ENCODE results near the gene CYTH3. TPM values are rescaled to one million over a fixed set of nuclear protein-coding genes. Genes with fewer than 3 reads are reported as not detected.
"Not testable (repeated sequence)": the region's sequence is repeated elsewhere in the genome, so short reads cannot be mapped to it uniquely, and the experiment has no call there.

CYTH3 gene
- total and polyA plus RNA-seq, 2 experiments from 2014 or later: 34.2 to 47.1 TPM

DNA sequence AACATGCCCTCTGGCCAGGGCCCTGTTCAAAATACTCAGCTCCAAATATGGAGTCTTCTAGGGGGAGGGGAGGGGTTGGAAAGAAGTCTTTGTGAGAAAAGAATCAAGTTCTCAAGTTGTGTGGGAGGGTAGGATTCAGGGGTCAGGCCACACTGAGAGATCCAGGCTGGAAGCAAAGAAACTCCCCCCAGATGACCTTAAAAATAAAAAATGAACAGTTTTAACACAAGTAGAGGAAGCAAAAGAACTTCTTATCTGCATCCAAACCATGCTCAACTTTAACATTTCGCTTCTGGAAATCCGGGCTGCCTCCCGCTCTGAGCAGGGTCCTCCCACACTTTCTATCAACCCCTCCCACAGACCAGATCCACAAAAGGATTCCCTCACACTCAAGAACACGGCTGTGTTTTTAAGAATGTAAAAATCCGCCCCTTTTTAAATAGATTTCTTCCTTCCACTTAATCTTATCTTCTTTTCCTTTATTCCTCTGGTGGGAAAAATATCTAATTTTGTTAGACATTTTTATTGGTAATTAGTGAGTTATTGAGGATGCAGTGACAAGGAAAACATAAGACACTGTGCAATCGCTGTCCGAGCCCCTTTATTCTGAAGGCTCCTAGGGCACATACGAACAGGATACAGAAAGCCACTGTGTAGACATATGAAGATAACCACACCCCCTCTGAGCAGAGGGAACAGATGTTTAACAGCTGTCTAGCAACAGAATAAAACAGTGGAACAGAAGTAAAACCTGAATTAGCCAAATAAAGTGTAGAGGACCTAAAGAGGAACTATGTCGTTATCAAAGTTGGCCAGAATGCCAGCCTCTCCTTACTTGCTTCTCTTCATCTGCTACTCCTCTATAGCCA, 43.8 kb downstream of the CYTH3 start:
- H3F3A ChIP-seq (ENCODE audit: insufficient read depth): peaks cover 34% of the 10 kb centered on the region
- no peaks in the 10 kb centered on the region for H3K27me3 ChIP-seq (replicated peaks; ENCODE audit: insufficient read depth)
- H3K4me1 ChIP-seq (ENCODE audit: insufficient read depth): peaks cover 42% of the 10 kb centered on the region
- H3K36me3 ChIP-seq (ENCODE audit: low read depth): no peaks in the 10 kb centered on the region
- no peak overlapping the region for H2AFZ ChIP-seq
- peaks cover 99% of the 10 kb centered on the region for H3K79me2 ChIP-seq (ENCODE audit: insufficient read depth)
- peak overlapping the region; percentile 31 for H3K4me3 ChIP-seq
- peak overlapping the region; percentile 59 for H3K4me2 ChIP-seq (ENCODE audit: unreplicated experiment)
- no peaks in the 10 kb centered on the region for H3K9me3 ChIP-seq (ENCODE audit: low read depth)
- in situ Hi-C loops (cut with MboI): no loop called here
- peak; percentile 70 for DNase-seq
- H3K9ac ChIP-seq: peak overlapping the region; percentile 44
- TF ChIP-seq EZH2phosphoT487 (IDR thresholded peaks at IDR 0.05; ENCODE audit: insufficient read depth, low read depth): no peak
- no peak for TF ChIP-seq EZH2 (IDR thresholded peaks at IDR 0.05; ENCODE audit: insufficient read depth, poor library complexity, severe bottlenecking)
- H4K20me1 ChIP-seq (ENCODE audit: insufficient read depth): 0 out of 2 replicates have a peak, but pooled peaks cover 5% of the 10 kb centered on the region
- no peaks in the 10 kb centered on the region for H3K9me2 ChIP-seq (ENCODE audit: insufficient read depth)
- H3K27ac ChIP-seq: peak overlapping the region; percentile 52
- 9 to 12% methylated on average over 9 of the region's 9 CpGs for WGBS, 2 experiments (ENCODE audit: low coverage in 1 of 2, low lambda C conversion rate in 2 of 2, missing lambda C conversion rate in 2 of 2)

GRCh38 chr7:6227294-6227846, 45.1 kb downstream of the CYTH3 start:
- no peaks in the 10 kb centered on the region for H3K36me3 ChIP-seq (ENCODE audit: low read depth)
- H3K9ac ChIP-seq: 0 out of 2 replicates have a peak overlapping the region, but pooled peaks have one; percentile 44
- H3F3A ChIP-seq (ENCODE audit: insufficient read depth): peaks cover 34% of the 10 kb centered on the region
- no peaks in the 10 kb centered on the region for H3K9me3 ChIP-seq (ENCODE audit: low read depth)
- H4K20me1 ChIP-seq (ENCODE audit: insufficient read depth): 0 out of 2 replicates have a peak, but pooled peaks cover 5% of the 10 kb centered on the region
- 3 to 5% methylated on average over 5 of the region's 5 CpGs for WGBS, 2 experiments (ENCODE audit: low coverage in 1 of 2, low lambda C conversion rate in 2 of 2, missing lambda C conversion rate in 2 of 2)
- H2AFZ ChIP-seq: no peak overlapping the region
- H3K4me1 ChIP-seq (ENCODE audit: insufficient read depth): peaks cover 42% of the 10 kb centered on the region
- no peaks in the 10 kb centered on the region for H3K9me2 ChIP-seq (ENCODE audit: insufficient read depth)
- no peaks in the 10 kb centered on the region for H3K27me3 ChIP-seq (replicated peaks; ENCODE audit: insufficient read depth)
- H3K4me3 ChIP-seq: no peak overlapping the region
- in situ Hi-C loops (cut with MboI): no loop called here
- H3K4me2 ChIP-seq (ENCODE audit: unreplicated experiment): peak overlapping the region; percentile 59
- peaks cover 98% of the 10 kb centered on the region for H3K79me2 ChIP-seq (ENCODE audit: insufficient read depth)
- DNase-seq: peak; percentile 58
- H3K27ac ChIP-seq: peak overlapping the region; percentile 52
- TF ChIP-seq EZH2phosphoT487 (IDR thresholded peaks at IDR 0.05; ENCODE audit: insufficient read depth, low read depth) (no peak), EZH2 (IDR thresholded peaks at IDR 0.05; ENCODE audit: insufficient read depth, poor library complexity, severe bottlenecking) (no peak)

GRCh38 chr7:6226194-6226799, 46.1 kb downstream of the CYTH3 start:
- Histone ChIP-seq H3K9me2 (ENCODE audit: insufficient read depth) (no peaks in the 10 kb centered on the region), H3K9me3 (ENCODE audit: low read depth) (no peaks in the 10 kb centered on the region), H3K79me2 (ENCODE audit: insufficient read depth) (peaks cover 98% of the 10 kb centered on the region), H3K27ac (peak overlapping the region; percentile 38), H4K20me1 (ENCODE audit: insufficient read depth) (0 out of 2 replicates have a peak, but pooled peaks cover 5% of the 10 kb centered on the region), H3K4me3 (no peak overlapping the region), H2AFZ (no peak overlapping the region), H3K36me3 (ENCODE audit: low read depth) (no peaks in the 10 kb centered on the region), H3K9ac (no peak overlapping the region), H3K27me3 (replicated peaks; ENCODE audit: insufficient read depth) (no peaks in the 10 kb centered on the region), H3K4me2 (ENCODE audit: unreplicated experiment) (peak overlapping the region; percentile 40), H3F3A (ENCODE audit: insufficient read depth) (peaks cover 41% of the 10 kb centered on the region), H3K4me1 (ENCODE audit: insufficient read depth) (peaks cover 49% of the 10 kb centered on the region)
- 1 to 9% methylated on average over 3 of the region's 3 CpGs for WGBS, 2 experiments (ENCODE audit: low coverage in 1 of 2, low lambda C conversion rate in 2 of 2, missing lambda C conversion rate in 2 of 2)
- TF ChIP-seq EZH2phosphoT487 (IDR thresholded peaks at IDR 0.05; ENCODE audit: insufficient read depth, low read depth) (no peak), EZH2 (IDR thresholded peaks at IDR 0.05; ENCODE audit: insufficient read depth, poor library complexity, severe bottlenecking) (no peak)
- DNase-seq: peak; percentile 72
- in situ Hi-C loops (cut with MboI): no loop called here

- not testable (repeated sequence) for DNase-seq
- 64 to 65% methylated on average over 4 of the region's 4 CpGs for WGBS, 2 experiments (ENCODE audit: low coverage in 1 of 2, low lambda C conversion rate in 2 of 2, missing lambda C conversion rate in 2 of 2)
These were observed 49.0 kb downstream of the CYTH3 start for GRCh38 chr7:6223411-6223810.

DNA sequence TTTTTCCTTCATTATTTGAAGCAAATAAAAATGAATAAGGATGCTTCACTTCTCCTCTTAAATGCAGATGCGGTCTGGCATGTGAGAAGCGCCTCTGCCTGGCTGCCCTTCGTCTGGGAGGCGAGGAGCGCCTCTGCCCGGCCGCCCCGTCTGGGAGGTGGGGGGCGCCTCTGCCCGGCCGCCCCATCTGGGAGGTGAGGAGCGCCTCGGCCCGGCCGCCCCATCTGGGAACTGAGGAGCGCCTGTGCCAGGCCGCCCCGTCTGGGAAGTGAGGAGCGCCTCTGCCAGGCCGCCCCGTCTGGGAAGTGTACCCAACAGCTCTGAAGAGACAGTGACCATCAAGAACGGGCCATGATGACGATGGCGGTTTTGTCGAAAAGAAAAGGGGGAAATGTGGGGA, 49.4 kb downstream of the CYTH3 start:
- H3K27me3 ChIP-seq (replicated peaks; ENCODE audit: insufficient read depth); H3K36me3 ChIP-seq (ENCODE audit: low read depth); H3K4me2 ChIP-seq (ENCODE audit: unreplicated experiment); H3K9ac ChIP-seq; H4K20me1 ChIP-seq (ENCODE audit: insufficient read depth); DNase-seq; in situ Hi-C loops (cut with MboI); H3K27ac ChIP-seq; H3K9me3 ChIP-seq (ENCODE audit: low read depth); H3K4me3 ChIP-seq; H3K9me2 ChIP-seq (ENCODE audit: insufficient read depth); H2AFZ ChIP-seq: not testable (repeated sequence)
- H3K4me1 ChIP-seq (ENCODE audit: insufficient read depth): peaks cover 58% of the 10 kb centered on the region
- 98 to 100% methylated on average over 10 to 25 of the region's 25 CpGs for WGBS, 2 experiments (ENCODE audit: low coverage in 1 of 2, low lambda C conversion rate in 2 of 2, missing lambda C conversion rate in 2 of 2)
- H3K79me2 ChIP-seq (ENCODE audit: insufficient read depth): peaks cover 97% of the 10 kb centered on the region
- peaks cover 62% of the 10 kb centered on the region for H3F3A ChIP-seq (ENCODE audit: insufficient read depth)

More at GRCh38 chr7:6223411-6223810, 49.0 kb downstream of the CYTH3 start:
- H2AFZ ChIP-seq; H4K20me1 ChIP-seq (ENCODE audit: insufficient read depth); H3K36me3 ChIP-seq (ENCODE audit: low read depth); H3K9me3 ChIP-seq (ENCODE audit: low read depth); H3K27ac ChIP-seq; H3K9ac ChIP-seq; H3K9me2 ChIP-seq (ENCODE audit: insufficient read depth); in situ Hi-C loops (cut with MboI); H3K4me2 ChIP-seq (ENCODE audit: unreplicated experiment); H3K27me3 ChIP-seq (replicated peaks; ENCODE audit: insufficient read depth); H3K4me3 ChIP-seq: not testable (repeated sequence)
- peaks cover 97% of the 10 kb centered on the region for H3K79me2 ChIP-seq (ENCODE audit: insufficient read depth)
- H3F3A ChIP-seq (ENCODE audit: insufficient read depth): peaks cover 64% of the 10 kb centered on the region
- peaks cover 62% of the 10 kb centered on the region for H3K4me1 ChIP-seq (ENCODE audit: insufficient read depth)

Data from GM23248 (cell line).